Liver (tissue), 9 donors: Measurements from ENCODE around the gene CAV2. TPM values are rescaled to one million over a fixed set of nuclear protein-coding genes. Genes with fewer than 3 reads are reported as not detected.

Experiments used
- DNase-seq: peaks from one replicate; pipeline ENCODE4 v3.0.0-alpha.2; 2017; ENCODE audit warnings: low spot score
- H3K27ac ChIP-seq, 2 donors: one replicate each; pipeline ENCODE4 v1.7.0; 2013; ENCODE audit warnings: inconsistent platforms in 2 of 2, low read length in 2 of 2, control low read depth in 1 of 2, low read depth in 1 of 2, mild to moderate bottlenecking in 1 of 2
- H3K27me3 ChIP-seq, 4 donors: one replicate each; pipeline versions ENCODE4 v1.6.1 to v1.7.0; 2013; ENCODE audit warnings: low read length in 3 of 4, inconsistent platforms in 1 of 4, mild to moderate bottlenecking in 1 of 4, moderate library complexity in 1 of 4; ENCODE audit not compliant: control insufficient read depth in 4 of 4, insufficient read depth in 4 of 4
- H3K36me3 ChIP-seq, 4 donors: one replicate each; pipeline versions ENCODE4 v1.6.1 to v1.7.0; 2013; ENCODE audit warnings: low read length in 3 of 4, mild to moderate bottlenecking in 3 of 4, low read depth in 1 of 4, moderate library complexity in 1 of 4; ENCODE audit not compliant: control insufficient read depth in 4 of 4, insufficient read depth in 3 of 4
- H3K4me1 ChIP-seq, 4 donors: one replicate each; pipeline versions ENCODE4 v1.6.1 to v1.7.0; 2013; ENCODE audit warnings: low read length in 3 of 4, mild to moderate bottlenecking in 3 of 4, moderate library complexity in 1 of 4; ENCODE audit not compliant: control insufficient read depth in 4 of 4, insufficient read depth in 4 of 4
- H3K4me3 ChIP-seq, 3 donors: one replicate each; pipeline versions ENCODE4 v1.6.1 to v1.7.0; 2013; ENCODE audit warnings: low read length in 3 of 3, control low read depth in 1 of 3, low read depth in 1 of 3, mild to moderate bottlenecking in 1 of 3
- H3K9ac ChIP-seq, 2 donors: one replicate each; pipeline ENCODE4 v1.7.0; 2013; ENCODE audit warnings: low read length in 2 of 2, mild to moderate bottlenecking in 2 of 2, moderate library complexity in 2 of 2, control low read depth in 1 of 2, low read depth in 1 of 2
- H3K9me3 ChIP-seq, 4 donors: one replicate each; pipeline versions ENCODE4 v1.6.1 to v1.7.0; 2013; ENCODE audit warnings: low read length in 3 of 4; ENCODE audit not compliant: control insufficient read depth in 4 of 4
- EGR1 ChIP-seq, 2 donors: IDR thresholded peaks; 2 replicates each; pipeline ENCODE4 v1.6.1; 2016 to 2018; ENCODE audit warnings: antibody characterized with exemption in 2 of 2, low read depth in 2 of 2
- FOXA1 ChIP-seq: IDR thresholded peaks from 2 replicates; pipeline ENCODE4 v1.6.1; 2016; ENCODE audit warnings: antibody characterized with exemption
- FOXA2 ChIP-seq: IDR thresholded peaks from 2 replicates; pipeline ENCODE4 v1.6.1; 2016; ENCODE audit warnings: antibody characterized with exemption
- GABPA ChIP-seq, 2 donors: IDR thresholded peaks in 1 of 2; conservative IDR thresholded peaks in 1 of 2; 2 replicates each; pipeline ENCODE4 v1.6.1; 2016; ENCODE audit warnings: antibody characterized with exemption in 2 of 2, mild to moderate bottlenecking in 1 of 2, moderate library complexity in 1 of 2
- HNF4A ChIP-seq, 2 donors: conservative IDR thresholded peaks; 2 replicates each; pipeline ENCODE4 v1.6.1; 2016; ENCODE audit warnings: antibody characterized with exemption in 2 of 2, mild to moderate bottlenecking in 2 of 2
- HNF4G ChIP-seq: IDR thresholded peaks from 2 replicates; pipeline ENCODE4 v1.6.1; 2016; ENCODE audit warnings: antibody characterized with exemption
- JUND ChIP-seq, 2 donors: IDR thresholded peaks; 2 replicates each; pipeline ENCODE4 v1.6.1; 2016; ENCODE audit warnings: antibody characterized with exemption in 2 of 2
- NR2F2 ChIP-seq: IDR thresholded peaks from 2 replicates; pipeline ENCODE4 v1.6.1; 2016; ENCODE audit warnings: antibody characterized with exemption
- RAD21 ChIP-seq, 2 donors: IDR thresholded peaks; 2 replicates each; pipeline ENCODE4 v1.6.1; 2016; ENCODE audit warnings: antibody characterized with exemption in 2 of 2, mild to moderate bottlenecking in 2 of 2
- WGBS: extraction: QIAGEN DNeasy Blood & Tissue Kit; methylation state at CpG from one replicate; pipeline ENCODE4 v1.1.7; 2013; 5-methylcytosine and 5-hydroxymethylcytosine counted together
- polyA plus RNA-seq, 2 donors: library from polyadenylated mRNA; stranded (reverse) in 1 of 2; unstranded in 1 of 2; fragments of 200-250 nt in 1 of 2; fragments of >200 nt in 1 of 2; fragmentation: Nextera tagmentation in 1 of 2; extraction: Ambion mirVana in 1 of 2; gene quantifications; one replicate each; pipeline versions ENCODE4 v1.2.1 to v1.2.3, GENCODE V29; 2013 to 2015
- total RNA-seq, 2 donors: library from RNA; depleted of rRNA; stranded (reverse); fragments of >200 nt; gene quantifications; one replicate each; pipeline ENCODE4 v1.2.3, GENCODE V29; 2014
- TF ChIP-seq, protein P1 (sequence below): IDR thresholded peaks from 2 replicates; pipeline ENCODE4 v1.6.1; 2016; ENCODE audit warnings: antibody characterized with exemption
- TF ChIP-seq, protein P2 (sequence below): fragments of 150-350 bp; IDR thresholded peaks from 2 replicates; pipeline ENCODE4 v1.5.1; 2017; ENCODE audit warnings: improper control_type of control experiment, low read depth, low read length; ENCODE audit not compliant: missing input control
- TF ChIP-seq, protein P3 (sequence below): IDR thresholded peaks from 2 replicates; pipeline ENCODE4 v1.6.1; 2016; ENCODE audit warnings: antibody characterized with exemption
- TF ChIP-seq, protein P4 (sequence below): IDR thresholded peaks from 2 replicates; pipeline ENCODE4 v1.6.1; 2016; ENCODE audit warnings: antibody characterized with exemption, mild to moderate bottlenecking
- donor health status: healthy.
- donor health status: healthy.
- donor health status: healthy.
- donor health status: healthy.
- donor health status: healthy.

Gene CAV2
- total and polyA plus RNA-seq, 4 donors = 6.8 to 29.7 (median 19.9) TPM

DNA sequence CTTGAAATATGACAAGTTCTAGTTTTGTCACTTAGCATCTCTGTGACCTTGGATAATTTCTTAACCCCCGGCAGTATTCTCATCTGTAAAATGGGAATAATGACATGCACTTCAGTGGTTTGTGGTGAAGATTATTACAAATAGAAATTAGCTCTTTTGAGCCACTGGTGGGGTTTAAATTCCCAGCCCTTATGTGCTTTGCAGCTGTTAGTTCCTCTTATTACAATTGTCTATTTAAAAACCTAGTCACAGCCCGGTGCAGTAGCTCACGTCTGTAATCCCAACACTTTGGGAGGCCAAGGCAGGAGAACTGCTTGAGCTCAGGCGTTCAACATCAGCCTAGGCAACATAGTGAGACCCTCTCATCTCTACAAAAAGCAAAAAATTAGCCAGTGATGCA, 55.4 kb downstream of the CAV2 start:
- no peaks in the 10 kb centered on the region for H3K9me3 ChIP-seq
- WGBS = 85% methylated on average over 4 of the region's 4 CpGs
- no peaks in the 10 kb centered on the region for H3K27me3 ChIP-seq
- H3K27ac ChIP-seq = no peak overlapping the region
- no peaks in the 10 kb centered on the region for H3K4me1 ChIP-seq
- no peak overlapping the region for H3K4me3 ChIP-seq
- H3K9ac ChIP-seq = no peak overlapping the region
- TF ChIP-seq, protein P1, sequence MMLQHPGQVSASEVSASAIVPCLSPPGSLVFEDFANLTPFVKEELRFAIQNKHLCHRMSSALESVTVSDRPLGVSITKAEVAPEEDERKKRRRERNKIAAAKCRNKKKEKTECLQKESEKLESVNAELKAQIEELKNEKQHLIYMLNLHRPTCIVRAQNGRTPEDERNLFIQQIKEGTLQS = no peak
- TF ChIP-seq HNF4G = no peak
- TF ChIP-seq, protein P2, sequence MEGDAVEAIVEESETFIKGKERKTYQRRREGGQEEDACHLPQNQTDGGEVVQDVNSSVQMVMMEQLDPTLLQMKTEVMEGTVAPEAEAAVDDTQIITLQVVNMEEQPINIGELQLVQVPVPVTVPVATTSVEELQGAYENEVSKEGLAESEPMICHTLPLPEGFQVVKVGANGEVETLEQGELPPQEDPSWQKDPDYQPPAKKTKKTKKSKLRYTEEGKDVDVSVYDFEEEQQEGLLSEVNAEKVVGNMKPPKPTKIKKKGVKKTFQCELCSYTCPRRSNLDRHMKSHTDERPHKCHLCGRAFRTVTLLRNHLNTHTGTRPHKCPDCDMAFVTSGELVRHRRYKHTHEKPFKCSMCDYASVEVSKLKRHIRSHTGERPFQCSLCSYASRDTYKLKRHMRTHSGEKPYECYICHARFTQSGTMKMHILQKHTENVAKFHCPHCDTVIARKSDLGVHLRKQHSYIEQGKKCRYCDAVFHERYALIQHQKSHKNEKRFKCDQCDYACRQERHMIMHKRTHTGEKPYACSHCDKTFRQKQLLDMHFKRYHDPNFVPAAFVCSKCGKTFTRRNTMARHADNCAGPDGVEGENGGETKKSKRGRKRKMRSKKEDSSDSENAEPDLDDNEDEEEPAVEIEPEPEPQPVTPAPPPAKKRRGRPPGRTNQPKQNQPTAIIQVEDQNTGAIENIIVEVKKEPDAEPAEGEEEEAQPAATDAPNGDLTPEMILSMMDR = no peak
- TF ChIP-seq EGR1 (IDR thresholded peaks at IDR 0.05; ENCODE audit: low read depth in 2 of 2) = no peak
- TF ChIP-seq, protein P3, sequence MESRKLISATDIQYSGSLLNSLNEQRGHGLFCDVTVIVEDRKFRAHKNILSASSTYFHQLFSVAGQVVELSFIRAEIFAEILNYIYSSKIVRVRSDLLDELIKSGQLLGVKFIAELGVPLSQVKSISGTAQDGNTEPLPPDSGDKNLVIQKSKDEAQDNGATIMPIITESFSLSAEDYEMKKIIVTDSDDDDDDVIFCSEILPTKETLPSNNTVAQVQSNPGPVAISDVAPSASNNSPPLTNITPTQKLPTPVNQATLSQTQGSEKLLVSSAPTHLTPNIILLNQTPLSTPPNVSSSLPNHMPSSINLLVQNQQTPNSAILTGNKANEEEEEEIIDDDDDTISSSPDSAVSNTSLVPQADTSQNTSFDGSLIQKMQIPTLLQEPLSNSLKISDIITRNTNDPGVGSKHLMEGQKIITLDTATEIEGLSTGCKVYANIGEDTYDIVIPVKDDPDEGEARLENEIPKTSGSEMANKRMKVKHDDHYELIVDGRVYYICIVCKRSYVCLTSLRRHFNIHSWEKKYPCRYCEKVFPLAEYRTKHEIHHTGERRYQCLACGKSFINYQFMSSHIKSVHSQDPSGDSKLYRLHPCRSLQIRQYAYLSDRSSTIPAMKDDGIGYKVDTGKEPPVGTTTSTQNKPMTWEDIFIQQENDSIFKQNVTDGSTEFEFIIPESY = no peak
- TF ChIP-seq, protein P4, sequence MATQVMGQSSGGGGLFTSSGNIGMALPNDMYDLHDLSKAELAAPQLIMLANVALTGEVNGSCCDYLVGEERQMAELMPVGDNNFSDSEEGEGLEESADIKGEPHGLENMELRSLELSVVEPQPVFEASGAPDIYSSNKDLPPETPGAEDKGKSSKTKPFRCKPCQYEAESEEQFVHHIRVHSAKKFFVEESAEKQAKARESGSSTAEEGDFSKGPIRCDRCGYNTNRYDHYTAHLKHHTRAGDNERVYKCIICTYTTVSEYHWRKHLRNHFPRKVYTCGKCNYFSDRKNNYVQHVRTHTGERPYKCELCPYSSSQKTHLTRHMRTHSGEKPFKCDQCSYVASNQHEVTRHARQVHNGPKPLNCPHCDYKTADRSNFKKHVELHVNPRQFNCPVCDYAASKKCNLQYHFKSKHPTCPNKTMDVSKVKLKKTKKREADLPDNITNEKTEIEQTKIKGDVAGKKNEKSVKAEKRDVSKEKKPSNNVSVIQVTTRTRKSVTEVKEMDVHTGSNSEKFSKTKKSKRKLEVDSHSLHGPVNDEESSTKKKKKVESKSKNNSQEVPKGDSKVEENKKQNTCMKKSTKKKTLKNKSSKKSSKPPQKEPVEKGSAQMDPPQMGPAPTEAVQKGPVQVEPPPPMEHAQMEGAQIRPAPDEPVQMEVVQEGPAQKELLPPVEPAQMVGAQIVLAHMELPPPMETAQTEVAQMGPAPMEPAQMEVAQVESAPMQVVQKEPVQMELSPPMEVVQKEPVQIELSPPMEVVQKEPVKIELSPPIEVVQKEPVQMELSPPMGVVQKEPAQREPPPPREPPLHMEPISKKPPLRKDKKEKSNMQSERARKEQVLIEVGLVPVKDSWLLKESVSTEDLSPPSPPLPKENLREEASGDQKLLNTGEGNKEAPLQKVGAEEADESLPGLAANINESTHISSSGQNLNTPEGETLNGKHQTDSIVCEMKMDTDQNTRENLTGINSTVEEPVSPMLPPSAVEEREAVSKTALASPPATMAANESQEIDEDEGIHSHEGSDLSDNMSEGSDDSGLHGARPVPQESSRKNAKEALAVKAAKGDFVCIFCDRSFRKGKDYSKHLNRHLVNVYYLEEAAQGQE = no peak
- no peak for TF ChIP-seq RAD21 (IDR thresholded peaks at IDR 0.05)
- DNase-seq = no peak
- H3K36me3 ChIP-seq = no peaks in the 10 kb centered on the region

DNA sequence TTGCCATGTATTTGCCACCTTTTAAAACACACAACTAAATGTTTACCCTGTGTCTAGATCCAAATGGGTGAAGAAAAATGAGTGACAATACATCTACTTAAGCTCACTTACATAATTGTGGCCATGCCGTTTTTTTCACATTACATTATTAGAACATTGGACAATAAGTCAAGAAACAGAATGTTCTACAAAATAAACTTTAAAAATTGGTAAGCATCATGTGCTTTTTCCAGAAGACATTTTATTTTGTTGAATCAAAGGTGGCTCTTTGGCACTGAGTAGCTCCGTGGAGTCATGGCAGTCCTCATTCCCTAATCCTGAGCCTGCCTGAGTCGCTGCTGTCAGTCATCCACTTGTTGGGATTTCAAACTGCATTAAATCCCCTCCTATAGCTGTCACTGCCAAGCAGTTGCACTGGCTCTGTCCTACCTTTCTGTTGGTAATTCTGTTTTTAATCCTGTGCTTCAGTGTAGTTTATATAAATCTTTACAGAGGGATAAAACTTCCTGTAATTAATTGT, 57.6 kb downstream of the CAV2 start:
- H3K9ac ChIP-seq = no peak overlapping the region
- H3K4me3 ChIP-seq = no peak overlapping the region
- TF ChIP-seq HNF4G (no peak), GABPA (IDR thresholded peaks at IDR 0.05 in 1 of 2, conservative IDR thresholded peaks at IDR 0.05 in 1 of 2) (no peak), FOXA1 (no peak), NR2F2 (no peak), JUND (IDR thresholded peaks at IDR 0.05) (no peak), FOXA2 (no peak), HNF4A (conservative IDR thresholded peaks at IDR 0.05) (no peak)
- TF ChIP-seq, protein P2 = no peak
- TF ChIP-seq, protein P1 = no peak
- H3K27ac ChIP-seq = no peak overlapping the region
- H3K4me1 ChIP-seq = no peaks in the 10 kb centered on the region
- no peaks in the 10 kb centered on the region for H3K27me3 ChIP-seq
- WGBS = 79% methylated on average over 3 of the region's 3 CpGs
- no peaks in the 10 kb centered on the region for H3K9me3 ChIP-seq
- DNase-seq = no peak
- H3K36me3 ChIP-seq = no peaks in the 10 kb centered on the region
